HepG2 (cell line): Measurements from ENCODE around the gene ZC3H4. TPM values are rescaled to one million over a fixed set of nuclear protein-coding genes. Genes with fewer than 3 reads are reported as not detected.

Experiments used
- ATAC-seq: fragments of 200-7000 bp; cut with Tn5 transposase; 3 replicates; pipeline ENCODE4 v1.9.1; 2020; ENCODE audit warnings: mild to moderate bottlenecking, moderate library complexity
- BruUV-seq: library from RNA; stranded (reverse); fragments of 400-500 nt; replicated peaks from 2 replicates; lab custom pipeline; 2021; lab: Mats Ljungman, UMichigan
- CTCF ChIA-PET: fragments of 300-600 bp; formaldehyde crosslinking; extraction: SDS; loops from one replicate; lab custom pipeline; 2021; ENCODE audit warnings: low total read pairs, inconsistent platforms, low intra/inter-chr PET ratio; lab: Yijun Ruan, JAX
- POLR2A ChIA-PET: fragments of 350-600 bp; sonication (Branson Sonifier 250); formaldehyde crosslinking; loops from one replicate; lab custom pipeline; 2020; ENCODE audit warnings: antibody characterized with exemption, inconsistent platforms; lab: Yijun Ruan, JAX
- DNase-seq: peaks from one replicate; pipeline ENCODE4 v3.0.0-alpha.2; 2015; ENCODE audit warnings: low spot score
- FAIRE-seq: peaks from 3 replicates; lab custom pipeline; 2011; peaks lifted over from hg19 to GRCh38; lab: Jason Lieb, UNC
- H2AFZ ChIP-seq: one replicate; pipeline ENCODE4 v1.6.1; 2011; ENCODE audit warnings: low read length, inconsistent platforms
- H3K27ac ChIP-seq: fragments of 300-600 bp; 3 replicates; pipeline ENCODE4 v1.8.0; 2011; ENCODE audit warnings: mixed run types, mild to moderate bottlenecking, mixed read lengths, low read length, inconsistent platforms; ENCODE audit not compliant: insufficient read depth; ENCODE audit errors: extremely low read length
- H3K27me3 ChIP-seq, 2 experiments: fragments of 200-600 bp in 1 of 2; 2 replicates in 1 of 2; 3 replicates in 1 of 2; pipeline versions ENCODE4 v1.6.0 to v1.8.0; 2011; ENCODE audit warnings: low read length in 2 of 2, mild to moderate bottlenecking in 2 of 2, moderate library complexity in 2 of 2, inconsistent platforms in 1 of 2; ENCODE audit not compliant: insufficient read depth in 2 of 2, control insufficient read depth in 1 of 2
- H3K36me3 ChIP-seq, 2 experiments: fragments of 200-600 bp in 1 of 2; replicated peaks in 1 of 2; 2 replicates in 1 of 2; 3 replicates in 1 of 2; pipeline versions ENCODE4 v1.5.1 to v1.8.0; 2011; ENCODE audit warnings: low read length in 2 of 2, inconsistent platforms in 1 of 2; ENCODE audit not compliant: insufficient read depth in 2 of 2, control insufficient read depth in 1 of 2
- H3K4me1 ChIP-seq: 2 replicates; pipeline ENCODE4 v1.5.1; 2012; ENCODE audit warnings: low read length, inconsistent platforms; ENCODE audit not compliant: insufficient read depth
- H3K4me2 ChIP-seq: 2 replicates; pipeline ENCODE4 v1.6.0; 2011; ENCODE audit warnings: low read depth, low read length, inconsistent platforms
- H3K4me3 ChIP-seq, 3 experiments: fragments of 200-600 bp in 1 of 3; sonication (generic), shearing (Covaris generic) in 1 of 3; replicated peaks in 1 of 3; 2 replicates each; pipeline ENCODE4 v1.5.1; 2011 to 2016; ENCODE audit warnings: low read length in 3 of 3, inconsistent platforms in 2 of 3, low read depth in 2 of 3, mild to moderate bottlenecking in 2 of 3, control low read depth in 1 of 3, mixed read lengths in 1 of 3; ENCODE audit not compliant: insufficient read depth in 1 of 3
- H3K79me2 ChIP-seq: one replicate; pipeline ENCODE4 v1.6.1; 2011; ENCODE audit warnings: low read length, inconsistent platforms; ENCODE audit not compliant: insufficient read depth
- H3K9ac ChIP-seq: 2 replicates; pipeline ENCODE4 v1.6.0; 2011; ENCODE audit warnings: mild to moderate bottlenecking, low read depth, low read length, inconsistent platforms; ENCODE audit not compliant: insufficient read depth
- H3K9me3 ChIP-seq: 2 replicates; pipeline ENCODE4 v1.5.1; 2012; ENCODE audit warnings: mild to moderate bottlenecking, low read length
- H4K20me1 ChIP-seq: 2 replicates; pipeline ENCODE4 v1.6.0; 2011; ENCODE audit warnings: inconsistent platforms, mild to moderate bottlenecking, low read length, moderate library complexity; ENCODE audit not compliant: insufficient read depth
- CHCHD3 ChIP-seq: sonication (generic); formaldehyde crosslinking; IDR thresholded peaks from 2 replicates; pipeline ENCODE4 v1.8.0; 2022; ENCODE audit warnings: mild to moderate bottlenecking, missing genetic modification reagents, moderate library complexity
- ETV6 ChIP-seq: sonication (generic); formaldehyde crosslinking; conservative IDR thresholded peaks from 2 replicates; pipeline ENCODE4 v1.4.0; 2020; ENCODE audit warnings: missing genetic modification reagents
- HOMEZ ChIP-seq: IDR thresholded peaks from 2 replicates; pipeline ENCODE4 v1.6.1; 2016; ENCODE audit warnings: low read depth
- KDM1A ChIP-seq: IDR thresholded peaks from 2 replicates; pipeline ENCODE4 v1.6.1; 2016; ENCODE audit warnings: missing compliant biosample characterization
- KDM3A ChIP-seq: IDR thresholded peaks from 2 replicates; pipeline ENCODE4 v1.6.1; 2018; ENCODE audit warnings: low read depth, missing compliant biosample characterization
- KLF13 ChIP-seq: sonication (generic); formaldehyde crosslinking; IDR thresholded peaks from 2 replicates; pipeline ENCODE4 v1.4.0; 2020; ENCODE audit warnings: mild to moderate bottlenecking, missing genetic modification reagents
- KMT2A ChIP-seq: sonication (generic); formaldehyde crosslinking; IDR thresholded peaks from 2 replicates; pipeline ENCODE4 v1.4.0; 2020; ENCODE audit warnings: missing genetic modification reagents
- MIER2 ChIP-seq: IDR thresholded peaks from 2 replicates; pipeline ENCODE4 v1.6.1; 2016; ENCODE audit warnings: missing biosample characterization, missing genetic modification reagents
- NFE2L2 ChIP-seq: fragments of 150-350 bp; IDR thresholded peaks from 2 replicates; pipeline ENCODE4 v1.6.1; 2014; ENCODE audit warnings: low read length
- PATZ1 ChIP-seq: sonication (generic); formaldehyde crosslinking; IDR thresholded peaks from 2 replicates; pipeline ENCODE4 v1.4.0; 2020; ENCODE audit warnings: missing genetic modification reagents
- RAD21 ChIP-seq: fragments of 450-650 bp; formaldehyde crosslinking; IDR thresholded peaks from 2 replicates; pipeline ENCODE4 v1.5.0; 2020; ENCODE audit warnings: mild to moderate bottlenecking
- SNAPC2 ChIP-seq: sonication (generic); formaldehyde crosslinking; IDR thresholded peaks from 2 replicates; pipeline ENCODE4 v1.8.1; 2022; ENCODE audit warnings: mild to moderate bottlenecking, missing genetic modification reagents
- STAG1 ChIP-seq: sonication (generic); formaldehyde crosslinking; IDR thresholded peaks from 2 replicates; pipeline ENCODE4 v1.4.0; 2020; ENCODE audit warnings: missing genetic modification reagents
- TP53 ChIP-seq: sonication (generic); formaldehyde crosslinking; conservative IDR thresholded peaks from 2 replicates; pipeline ENCODE4 v1.4.0; 2020; ENCODE audit warnings: missing genetic modification reagents
- ZBTB42 ChIP-seq: sonication (generic); formaldehyde crosslinking; IDR thresholded peaks from 2 replicates; pipeline ENCODE4 v1.5.0; 2020; ENCODE audit warnings: mild to moderate bottlenecking, missing genetic modification reagents
- ZHX1 ChIP-seq: sonication (generic); formaldehyde crosslinking; IDR thresholded peaks from 2 replicates; pipeline ENCODE4 v1.8.1; 2022; ENCODE audit warnings: low read depth, mild to moderate bottlenecking, missing genetic modification reagents
- ZNF264 ChIP-seq: sonication (generic); formaldehyde crosslinking; IDR thresholded peaks from 2 replicates; pipeline ENCODE4 v1.4.0; 2020; ENCODE audit warnings: missing genetic modification reagents
- ZNF441 ChIP-seq: sonication (generic); formaldehyde crosslinking; IDR thresholded peaks from 2 replicates; pipeline ENCODE4 v1.7.0; 2021; ENCODE audit warnings: missing genetic modification reagents, borderline replicate concordance
- ZNF720 ChIP-seq: sonication (generic); formaldehyde crosslinking; IDR thresholded peaks from 2 replicates; pipeline ENCODE4 v1.4.0; 2020; ENCODE audit warnings: missing genetic modification reagents
- WGBS: methylation state at CpG from one replicate; pipeline ENCODE4 v1.1.6; 2017; ENCODE audit warnings: low lambda C conversion rate; 5-methylcytosine and 5-hydroxymethylcytosine counted together
- in situ Hi-C: cut with HindIII; loops from 2 replicates; pipeline ENCODE4 v1.10.0; 2017; ENCODE audit warnings: low pct_unique_long_range_greater_than_20kb; ENCODE audit not compliant: extremely low pct_ligation_motif_present
- intact Hi-C: fragments of 100-400 bp; cut with micrococcal nuclease; formaldehyde crosslinking; loops from one replicate; pipeline ENCODE4 v1.10.0; 2022; ENCODE audit not compliant: unreplicated experiment
- polyA plus RNA-seq, 8 experiments: library from polyadenylated mRNA; depleted of rRNA in 3 of 8; stranded (reverse) in 7 of 8; unstranded in 1 of 8; fragments of >200 nt; fragmentation: Illumina TruSeq in 4 of 8; extraction: Trizol in 4 of 8; gene quantifications; 2 replicates each; pipeline versions ENCODE4 v1.2.1 to v1.2.3, GENCODE V29; 2011 to 2016; ENCODE audit warnings: low read depth in 4 of 8, missing spikeins in 1 of 8, mixed read lengths in 1 of 8; ENCODE audit not compliant: insufficient read depth in 1 of 8
- total RNA-seq, 5 experiments: library from RNA; depleted of rRNA; stranded (reverse); fragments of >200 nt; fragmentation: Illumina TruSeq; extraction: Trizol; gene quantifications; 2 replicates each; pipeline ENCODE4 v1.2.3, GENCODE V29; 2016; ENCODE audit warnings: low read depth in 1 of 5

ZC3H4 gene
- total and polyA plus RNA-seq, 2 of the 13 experiments (the other 11 are each of a cell fraction or from before 2014, with no cell fraction given) = 1.8 to 10.7 TPM

GRCh38 chr19:47094557-47095475 lies 18.8 kb downstream of the ZC3H4 start:
- peak; percentile 91 for FAIRE-seq
- H3K27me3 ChIP-seq = no peaks in the 10 kb centered on the region
- H3K4me1 ChIP-seq = peaks cover 63% of the 10 kb centered on the region
- H3K36me3 ChIP-seq = peaks cover 11 to 37% of the 10 kb centered on the region in 2 experiments
- peak overlapping the region; percentile 91 for H3K27ac ChIP-seq
- no peaks in the 10 kb centered on the region for H3K9me3 ChIP-seq
- peak overlapping the region in 2 of 3 experiments; percentile 8 to 64; a peak in 3 of 6 replicates for H3K4me3 ChIP-seq
- H3K79me2 ChIP-seq = peaks cover 40% of the 10 kb centered on the region
- intact Hi-C loops (no loop called here), in situ Hi-C loops (no loop called here)
- 49% methylated on average over 12 of the region's 15 CpGs for WGBS
- H3K9ac ChIP-seq = peak overlapping the region; percentile 72
- H3K4me2 ChIP-seq = peak overlapping the region; percentile 70
- H2AFZ ChIP-seq = no peak overlapping the region
- ChIA-PET POLR2A (interaction anchor here (0.6 to 11.1 kb wide), 11 partner anchors 8 to 162 kb away, joined by 3 to 456 read pairs (median 8); partner anchors contain the start of genes CCDC9, SAE1 and ZC3H4), CTCF (no interaction called here)
- peak; percentile 85 for DNase-seq
- ATAC-seq = peak; percentile 72
- H4K20me1 ChIP-seq = no peaks in the 10 kb centered on the region
- BruUV-seq = no TSS peak
- TF ChIP-seq SNAPC2 (CRISPR knock-in tag) (0 out of 2 replicates have a peak, but pooled peaks have one; percentile 16), ETV6 (CRISPR knock-in tag) (no peak), KMT2A (CRISPR knock-in tag) (no peak), ZHX1 (CRISPR knock-in tag) (0 out of 2 replicates have a peak, but pooled peaks have one; percentile 44), PATZ1 (peak; percentile 96), NFE2L2 (no peak), ZNF441 (CRISPR knock-in tag) (0 out of 2 replicates have a peak, but pooled peaks have one; percentile 51), TP53 (CRISPR knock-in tag) (no peak), HOMEZ (no peak), ZBTB42 (CRISPR knock-in tag) (no peak), MIER2 (CRISPR knock-in tag) (no peak), STAG1 (CRISPR knock-in tag) (no peak), RAD21 (CRISPR knock-in tag) (no peak; the same call in 1 of the 2 replicates), KDM1A (no peak), KDM3A (CRISPR knock-in tag) (0 out of 2 replicates have a peak, but pooled peaks have one; percentile 26), ZNF264 (CRISPR knock-in tag) (0 out of 2 replicates have a peak, but pooled peaks have one; percentile 19), ZNF720 (CRISPR knock-in tag) (no peak), CHCHD3 (CRISPR knock-in tag) (no peak), KLF13 (no peak)
